Activated CD4-positive, alpha-beta T cell treated with anti-CD3 and anti-CD28 coated beads for 1 hour (primary cell): ENCODE data around the gene SLX4IP.
A peak's percentile ranks its signal among the peaks of the same experiment; 100 is the strongest.

ENCODE experiments used
- DNase-seq: peaks from one replicate; pipeline ENCODE4 v3.0.0-alpha.2; 2020

SLX4IP gene

GRCh38 chr20:10429443-10429981 lies 5.6 kb upstream of the SLX4IP start:
- no peak for DNase-seq

GRCh38 chr20:10430000-10430466 lies 5.1 kb upstream of the SLX4IP start:
- no peak for DNase-seq

- DNase-seq: no peak
Measured at GRCh38 chr20:10430704-10431103, 4.4 kb upstream of the SLX4IP start.

DNA sequence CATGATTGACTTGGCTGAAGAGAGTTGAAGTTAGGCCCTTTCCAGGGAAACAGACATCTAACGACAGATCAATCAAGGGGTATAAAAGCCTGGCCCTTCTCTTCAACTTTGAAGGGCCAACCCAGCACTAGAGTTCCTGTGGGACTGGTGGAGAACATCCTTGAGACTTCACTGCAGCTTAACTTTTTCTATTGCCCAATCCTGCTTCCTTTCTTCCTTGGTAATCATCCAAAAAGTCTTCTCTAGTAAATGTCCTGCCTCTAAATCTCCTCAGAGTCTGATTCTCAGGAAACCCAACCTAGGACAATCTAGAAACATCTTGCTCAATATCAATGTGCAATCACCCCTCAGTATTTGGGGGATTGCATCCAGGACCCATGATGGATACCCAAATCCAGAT lies 3.0 kb upstream of the SLX4IP start:
- no peak for DNase-seq

DNA sequence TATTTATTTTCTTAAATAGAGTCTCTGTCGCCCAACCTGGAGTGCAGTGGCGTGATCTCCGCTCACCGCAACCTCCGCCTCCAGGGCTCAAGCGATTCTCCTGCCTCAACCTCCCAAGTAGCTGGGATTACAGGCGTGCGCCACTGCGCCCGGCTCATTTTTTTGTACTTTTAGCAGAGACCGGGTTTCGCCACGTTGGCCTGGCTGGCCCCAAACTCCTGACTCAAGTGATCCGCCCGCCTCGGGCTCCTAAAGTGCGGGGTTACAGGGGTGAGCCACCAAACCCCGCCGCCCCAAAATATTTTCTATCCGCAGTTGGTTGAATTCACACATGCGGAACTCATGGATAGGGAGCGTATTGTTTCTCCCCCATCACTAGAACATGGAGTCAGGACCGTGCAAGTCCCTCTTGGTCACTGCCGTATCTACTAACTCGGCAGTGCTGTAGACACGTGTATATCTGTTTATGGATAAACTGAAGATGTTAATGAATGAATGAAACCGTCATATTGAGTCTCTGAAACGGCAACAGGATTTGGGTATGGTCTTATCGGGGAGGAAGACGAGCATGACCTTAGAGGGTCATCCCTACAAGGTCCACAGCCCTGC lies 2.0 kb upstream of the SLX4IP start:
- DNase-seq: no peak

GRCh38 chr20:10433623-10434466 lies 1.3 kb upstream of the SLX4IP start, which contains the start of gene MKKS:
TSS of gene MKKS (minus strand) at chr20:10434222. CDS start at chr20:10413514, 20,708 bp downstream.
- peak; percentile 79 for DNase-seq

- DNase-seq: peak; percentile 47
Measured at GRCh38 chr20:10434467-10434831, 656 bp upstream of the SLX4IP start.

DNA sequence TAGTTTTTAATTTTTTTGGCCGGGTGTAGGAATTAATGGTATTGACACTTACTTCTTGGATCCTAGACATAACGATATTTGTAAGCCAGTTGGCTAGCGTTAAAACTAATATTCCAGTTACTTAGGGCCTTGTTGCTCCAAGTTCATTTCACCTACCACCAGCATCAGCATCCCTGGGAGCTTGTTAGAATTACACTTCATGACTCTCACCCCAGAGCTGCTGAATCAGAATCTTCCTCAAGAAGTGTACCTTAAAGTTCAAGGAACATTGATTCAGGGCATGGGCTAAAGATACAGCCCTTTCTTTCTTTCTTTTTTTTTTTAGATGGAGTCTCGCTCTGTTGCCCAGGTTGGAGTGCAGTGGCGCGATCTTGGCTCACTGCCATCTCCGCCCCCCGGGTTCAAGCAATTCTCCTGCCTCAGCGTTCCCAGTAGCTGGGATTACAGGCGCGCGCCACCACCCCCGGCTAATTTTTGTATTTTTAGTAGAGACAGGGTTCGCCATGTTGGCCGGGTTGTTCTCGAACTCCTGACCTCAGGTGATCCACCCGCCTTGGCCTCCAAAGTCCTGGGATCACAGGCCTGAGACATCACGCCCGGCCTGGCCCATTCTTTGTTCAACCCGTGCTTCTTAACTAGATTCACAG lies 1.1 kb downstream of the SLX4IP start:
- DNase-seq: no peak

DNA sequence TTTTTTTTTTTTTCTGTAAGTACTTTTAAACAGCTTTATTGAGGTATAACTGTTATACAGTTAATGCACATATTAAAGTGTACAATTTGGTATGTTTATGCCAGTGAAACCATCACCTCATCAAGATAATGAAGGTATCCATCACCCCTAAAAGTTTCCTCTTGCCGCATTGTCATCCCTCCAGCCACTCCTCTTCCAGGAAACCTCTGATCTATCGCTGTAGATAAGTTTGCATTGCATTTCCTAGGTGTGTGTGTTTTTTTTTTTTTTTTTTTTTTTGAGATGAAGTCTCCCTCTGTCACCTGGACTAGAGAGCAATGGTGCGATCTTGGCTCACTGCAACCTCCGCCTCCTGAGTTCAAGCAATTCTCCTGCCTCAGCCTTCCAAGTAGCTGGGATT lies 3.1 kb downstream of the SLX4IP start:
- no peak for DNase-seq

DNA sequence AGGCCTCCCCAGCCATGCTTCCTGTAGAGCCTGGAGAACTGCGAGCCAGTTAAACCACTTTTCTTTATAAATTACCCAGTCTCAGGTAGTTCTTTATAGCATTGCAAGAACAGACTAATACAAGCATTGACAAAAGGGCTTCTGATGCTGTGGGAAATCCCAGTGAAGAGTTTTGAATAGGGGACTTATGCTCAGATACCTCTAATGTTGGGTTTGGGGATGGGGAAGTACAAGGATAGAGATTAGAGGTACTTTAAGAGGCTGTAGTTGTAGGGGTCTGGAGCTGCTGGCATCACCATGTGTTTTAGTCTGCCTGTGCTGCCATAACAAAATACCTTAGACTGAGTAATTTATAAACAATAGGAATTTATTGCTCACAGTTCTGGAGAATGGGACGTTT lies 8.8 kb downstream of the SLX4IP start:
- DNase-seq: no peak

DNA sequence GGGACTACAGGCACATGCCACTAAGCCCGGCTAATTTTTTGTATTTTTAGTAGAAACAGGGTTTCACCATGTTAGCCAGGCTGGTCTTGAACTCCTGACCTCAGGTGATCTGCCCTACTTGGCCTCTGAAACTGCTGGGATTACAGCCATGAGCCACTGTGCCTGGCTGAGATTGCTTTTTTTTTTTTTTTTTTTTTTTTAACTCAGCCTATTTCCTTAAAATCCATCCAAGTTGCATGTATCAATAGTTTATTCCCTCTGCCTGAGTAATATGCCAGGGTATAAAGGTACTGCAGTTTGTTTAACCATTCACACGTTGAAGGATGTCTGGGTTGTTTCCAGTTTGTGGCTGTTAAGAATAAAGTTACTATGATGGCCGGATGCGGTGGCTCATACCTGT lies 10.7 kb downstream of the SLX4IP start:
- no peak for DNase-seq

DNA sequence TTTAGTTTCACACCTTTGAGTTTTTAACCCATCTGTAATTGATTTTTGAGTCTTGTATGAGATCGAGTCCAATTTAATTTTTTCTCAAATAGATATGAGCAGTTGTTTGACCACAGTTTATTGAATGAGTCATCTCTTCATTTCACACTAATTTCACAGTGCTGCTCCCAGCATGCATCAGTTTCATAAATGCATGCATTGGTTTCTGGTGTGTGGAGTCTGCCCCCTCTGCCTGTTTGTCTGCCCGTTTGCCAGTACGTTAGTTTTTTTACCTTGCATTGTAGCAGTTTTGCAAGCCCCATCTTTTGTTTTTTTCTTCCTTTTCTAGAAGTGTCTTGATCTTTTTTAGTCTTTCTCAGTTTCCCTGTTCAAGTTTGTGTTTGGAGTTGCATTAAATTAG lies 11.9 kb downstream of the SLX4IP start:
- DNase-seq: peak; percentile 12

GRCh38 chr20:10448270-10449156 lies 13.4 kb downstream of the SLX4IP start:
- no peak for DNase-seq

GRCh38 chr20:10449270-10449669 lies 14.2 kb downstream of the SLX4IP start:
- DNase-seq: no peak

DNA sequence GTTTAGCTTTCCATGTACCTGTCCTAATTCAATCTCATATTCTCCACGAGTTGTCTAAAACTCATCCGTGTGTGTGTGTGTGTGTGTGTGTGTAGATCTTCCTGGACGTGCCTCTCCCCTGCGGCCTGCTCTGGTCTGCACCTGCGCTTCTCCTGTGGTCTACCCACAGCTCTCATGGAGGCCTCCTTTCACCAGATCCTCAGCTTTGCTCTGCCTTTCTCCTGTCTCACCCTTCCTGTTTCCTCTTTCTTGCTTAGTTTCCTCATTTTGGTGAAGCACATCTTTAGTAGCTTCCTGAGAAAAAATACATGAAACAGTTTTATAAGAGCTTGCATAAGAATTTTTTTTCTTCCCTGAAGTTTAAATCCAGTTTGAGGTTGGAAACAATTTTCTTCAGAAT lies 18.1 kb downstream of the SLX4IP start:
- DNase-seq: no peak

DNA sequence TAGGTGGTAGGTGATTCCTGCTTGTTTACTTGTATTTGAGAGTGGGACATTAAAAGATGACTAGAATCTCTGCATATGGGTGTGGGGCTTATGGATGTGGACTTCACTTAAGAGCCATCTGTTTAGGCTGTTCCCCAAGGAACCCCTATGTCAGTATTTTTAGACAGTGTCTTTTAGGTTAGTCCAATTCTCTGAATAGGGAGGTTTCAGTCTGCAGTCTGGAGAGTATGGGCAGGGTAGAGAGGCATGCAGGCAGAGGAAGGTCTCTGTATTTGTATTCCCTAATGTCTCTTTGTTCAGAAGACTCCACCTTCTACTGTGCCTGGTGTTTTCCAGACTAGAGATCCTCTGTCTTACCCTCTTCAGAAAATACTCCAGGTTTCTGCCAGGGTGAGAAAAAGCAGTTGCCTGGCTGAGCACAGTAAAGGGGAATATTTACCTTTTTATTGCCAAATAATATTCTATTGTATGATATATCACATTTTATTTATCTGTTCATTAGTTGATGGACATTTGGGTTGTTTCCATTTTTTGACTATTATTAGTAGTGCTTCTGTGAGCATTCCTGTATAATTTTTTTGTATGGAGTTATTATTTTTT lies 19.1 kb downstream of the SLX4IP start:
- no peak for DNase-seq

DNA sequence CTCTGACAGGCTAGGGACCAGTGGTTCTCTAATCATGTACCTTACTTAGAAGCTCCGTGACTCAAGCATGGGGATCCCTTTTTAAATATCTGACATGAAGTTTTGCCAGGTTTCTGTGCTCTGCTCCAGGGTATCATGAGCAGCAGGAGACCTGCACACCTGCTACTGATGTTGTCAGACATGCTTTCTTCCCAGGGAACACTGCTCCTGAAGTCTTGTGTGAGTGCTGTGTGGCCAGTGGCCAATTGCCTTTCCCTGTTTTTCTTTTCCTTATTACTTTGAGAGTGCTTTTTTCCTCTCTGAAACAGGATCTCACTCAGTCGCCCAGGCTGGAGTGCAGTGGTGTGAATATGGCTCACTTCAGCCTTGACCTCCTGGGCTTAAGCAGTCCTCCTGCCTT lies 26.4 kb downstream of the SLX4IP start:
- DNase-seq: no peak

GRCh38 chr20:10462516-10462915 lies 27.4 kb downstream of the SLX4IP start:
- no peak for DNase-seq

GRCh38 chr20:10463622-10464021 lies 28.5 kb downstream of the SLX4IP start:
- no peak for DNase-seq

DNA sequence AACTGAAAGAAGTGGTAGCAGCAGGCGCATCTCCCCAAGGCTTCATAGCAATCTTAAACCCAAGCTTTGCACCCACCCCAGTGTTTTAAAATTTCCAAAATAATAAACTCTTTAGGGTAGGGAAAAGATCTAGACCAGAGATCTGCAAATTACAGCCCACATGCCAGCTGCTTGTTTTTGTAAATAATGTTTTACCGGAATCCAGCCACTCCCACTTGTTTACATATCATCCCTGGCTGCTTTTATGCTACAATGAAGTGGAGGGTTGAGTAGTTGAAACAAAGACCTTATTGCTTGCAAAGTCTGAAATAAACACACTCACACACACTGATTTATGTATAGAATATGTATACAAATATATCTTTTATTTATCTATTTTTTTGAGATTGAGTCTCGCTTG lies 30.0 kb downstream of the SLX4IP start:
- DNase-seq: no peak

GRCh38 chr20:10466325-10466724 lies 31.2 kb downstream of the SLX4IP start:
- no peak for DNase-seq

- no peak for DNase-seq
Measured at GRCh38 chr20:10466855-10467254, 31.8 kb downstream of the SLX4IP start.
